Gastroesophageal sphincter (tissue), 3 donors: ENCODE data around the gene PMF1.

Source experiments
- EP300 ChIP-seq: sonication (generic); formaldehyde crosslinking; IDR thresholded peaks from one replicate; pipeline ENCODE4 v1.6.1; 2017; ENCODE audit warnings: antibody characterized with exemption, mild to moderate bottlenecking
- POLR2A ChIP-seq, 2 donors: fragments of 450-650 bp; IDR thresholded peaks; one replicate each; pipeline ENCODE4 v1.6.1; 2017; ENCODE audit warnings: antibody characterized with exemption in 2 of 2, mild to moderate bottlenecking in 2 of 2, moderate library complexity in 1 of 2
- TF ChIP-seq, protein P1 (sequence below), 4 experiments: fragments of 200-600 bp in 2 of 4; fragments of 450-650 bp in 2 of 4; sonication (generic) in 1 of 4; IDR thresholded peaks; one replicate each; pipeline ENCODE4 v1.5.1; 2017 to 2019; ENCODE audit warnings: antibody characterized with exemption in 4 of 4, mild to moderate bottlenecking in 2 of 4, moderate library complexity in 2 of 4

DNA sequence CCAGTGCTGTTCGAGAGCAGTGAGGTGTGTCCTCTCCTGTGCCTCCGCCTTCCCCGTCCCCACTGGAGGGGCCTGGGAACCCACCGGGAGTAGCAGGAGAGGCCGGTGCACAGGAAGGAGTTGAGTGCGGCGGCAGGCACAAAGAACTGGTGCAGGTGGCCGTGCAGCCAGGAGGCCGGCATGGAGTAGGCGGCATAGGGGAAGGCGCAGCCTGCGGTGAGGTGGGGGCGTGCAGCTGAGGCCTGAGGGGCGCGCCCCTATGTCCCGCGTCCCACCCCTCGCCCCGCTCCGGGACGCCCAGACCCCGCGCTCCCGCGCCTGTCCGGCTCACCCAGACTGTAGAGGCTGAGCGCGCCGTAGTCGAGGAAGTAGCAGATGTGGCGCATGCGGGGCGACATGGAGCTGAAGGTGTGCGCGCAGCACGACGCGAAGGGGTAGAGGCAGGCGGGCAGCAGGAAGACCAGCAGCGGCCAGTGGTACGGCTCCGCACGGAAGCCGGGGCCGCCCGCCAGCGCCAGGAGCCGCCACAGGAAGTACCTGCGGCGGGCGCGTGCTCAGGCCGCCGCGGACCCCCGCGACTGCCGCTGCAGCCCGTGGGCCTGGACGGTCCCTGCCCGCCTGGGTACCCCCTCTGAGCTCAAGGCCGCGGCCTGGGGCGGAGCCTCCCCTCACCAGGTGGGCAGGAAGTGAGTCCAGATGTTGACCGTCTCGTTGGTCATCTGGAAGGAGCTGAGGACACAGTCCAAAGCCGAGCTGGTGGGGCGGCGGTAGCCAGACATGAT is 32.8 kb downstream of the PMF1 start:
- no peak for TF ChIP-seq POLR2A (IDR thresholded peaks at IDR 0.05)
- TF ChIP-seq, protein P1, sequence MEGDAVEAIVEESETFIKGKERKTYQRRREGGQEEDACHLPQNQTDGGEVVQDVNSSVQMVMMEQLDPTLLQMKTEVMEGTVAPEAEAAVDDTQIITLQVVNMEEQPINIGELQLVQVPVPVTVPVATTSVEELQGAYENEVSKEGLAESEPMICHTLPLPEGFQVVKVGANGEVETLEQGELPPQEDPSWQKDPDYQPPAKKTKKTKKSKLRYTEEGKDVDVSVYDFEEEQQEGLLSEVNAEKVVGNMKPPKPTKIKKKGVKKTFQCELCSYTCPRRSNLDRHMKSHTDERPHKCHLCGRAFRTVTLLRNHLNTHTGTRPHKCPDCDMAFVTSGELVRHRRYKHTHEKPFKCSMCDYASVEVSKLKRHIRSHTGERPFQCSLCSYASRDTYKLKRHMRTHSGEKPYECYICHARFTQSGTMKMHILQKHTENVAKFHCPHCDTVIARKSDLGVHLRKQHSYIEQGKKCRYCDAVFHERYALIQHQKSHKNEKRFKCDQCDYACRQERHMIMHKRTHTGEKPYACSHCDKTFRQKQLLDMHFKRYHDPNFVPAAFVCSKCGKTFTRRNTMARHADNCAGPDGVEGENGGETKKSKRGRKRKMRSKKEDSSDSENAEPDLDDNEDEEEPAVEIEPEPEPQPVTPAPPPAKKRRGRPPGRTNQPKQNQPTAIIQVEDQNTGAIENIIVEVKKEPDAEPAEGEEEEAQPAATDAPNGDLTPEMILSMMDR (IDR thresholded peaks at IDR 0.05) = no peak
- TF ChIP-seq EP300 = no peak
